ENCODE measurements around the gene CCDC141.

The CCDC141 gene

GRCh38 chr2:178800510-178800909 lies 249.4 kb downstream of the CCDC141 start:
- no peak for DNase-seq (ENCODE audit: low read depth, low spot score)
- no peak overlapping the region for H3K4me3 ChIP-seq (ENCODE audit: insufficient read length, low read depth)

GRCh38 chr2:178799305-178799704 lies 250.6 kb downstream of the CCDC141 start:
- H3K9ac ChIP-seq (ENCODE audit: insufficient read length, low read depth) = no peak overlapping the region
- H3K27me3 ChIP-seq (ENCODE audit: insufficient read depth, insufficient read length) = no peaks in the 10 kb centered on the region
- no peak for DNase-seq (ENCODE audit: low read depth, low spot score)
- H3K4me1 ChIP-seq (ENCODE audit: insufficient read depth, insufficient read length) = no peaks in the 10 kb centered on the region
- no peak for TF ChIP-seq SUZ12 (IDR thresholded peaks at IDR 0.05; ENCODE audit: extremely low read depth, insufficient read depth, insufficient read length)
- no peak for TF ChIP-seq YY1 (IDR thresholded peaks at IDR 0.05; ENCODE audit: insufficient read depth, insufficient read length)
- no peak for TF ChIP-seq ZNF274 (IDR thresholded peaks at IDR 0.05; ENCODE audit: low read depth, low read length)
- H3K4me3 ChIP-seq (ENCODE audit: insufficient read length, low read depth) = no peak overlapping the region
- H3K9me3 ChIP-seq (ENCODE audit: insufficient read depth, low read length) = no peaks in the 10 kb centered on the region
- H3K36me3 ChIP-seq (ENCODE audit: insufficient read depth, insufficient read length, low read length) = no peaks in the 10 kb centered on the region

More at GRCh38 chr2:178800510-178800909, 249.4 kb downstream of the CCDC141 start:
- H3K27me3 ChIP-seq (ENCODE audit: insufficient read depth, insufficient read length) = no peaks in the 10 kb centered on the region
- no peaks in the 10 kb centered on the region for H3K4me1 ChIP-seq (ENCODE audit: insufficient read depth, insufficient read length)
- H3K36me3 ChIP-seq (ENCODE audit: insufficient read depth, insufficient read length, low read length) = no peaks in the 10 kb centered on the region
- H3K9ac ChIP-seq (ENCODE audit: insufficient read length, low read depth) = no peak overlapping the region
- TF ChIP-seq SUZ12 (IDR thresholded peaks at IDR 0.05; ENCODE audit: extremely low read depth, insufficient read depth, insufficient read length) = no peak
- no peak for TF ChIP-seq ZNF274 (IDR thresholded peaks at IDR 0.05; ENCODE audit: low read depth, low read length)
- TF ChIP-seq YY1 (IDR thresholded peaks at IDR 0.05; ENCODE audit: insufficient read depth, insufficient read length) = no peak
- no peaks in the 10 kb centered on the region for H3K9me3 ChIP-seq (ENCODE audit: insufficient read depth, low read length)

GRCh38 chr2:178796079-178796677 lies 253.8 kb downstream of the CCDC141 start:
- no peaks in the 10 kb centered on the region for H3K27me3 ChIP-seq (ENCODE audit: insufficient read depth, insufficient read length)
- no peaks in the 10 kb centered on the region for H3K36me3 ChIP-seq (ENCODE audit: insufficient read depth, insufficient read length, low read length)
- no peak overlapping the region for H3K9ac ChIP-seq (ENCODE audit: insufficient read length, low read depth)
- H3K9me3 ChIP-seq (ENCODE audit: insufficient read depth, low read length) = no peaks in the 10 kb centered on the region
- no peak overlapping the region for H3K4me3 ChIP-seq (ENCODE audit: insufficient read length, low read depth)
- peak; percentile 6 for DNase-seq (ENCODE audit: low read depth, low spot score)
- H3K4me1 ChIP-seq (ENCODE audit: insufficient read depth, insufficient read length) = no peaks in the 10 kb centered on the region
- no peak for TF ChIP-seq ZNF274 (IDR thresholded peaks at IDR 0.05; ENCODE audit: low read depth, low read length)
- TF ChIP-seq SUZ12 (IDR thresholded peaks at IDR 0.05; ENCODE audit: extremely low read depth, insufficient read depth, insufficient read length) = no peak
- TF ChIP-seq YY1 (IDR thresholded peaks at IDR 0.05; ENCODE audit: insufficient read depth, insufficient read length) = no peak

GRCh38 chr2:178787934-178788333 lies 262.0 kb downstream of the CCDC141 start:
- H3K9ac ChIP-seq (ENCODE audit: insufficient read length, low read depth) = no peak overlapping the region
- H3K4me3 ChIP-seq (ENCODE audit: insufficient read length, low read depth) = no peak overlapping the region
- no peaks in the 10 kb centered on the region for H3K4me1 ChIP-seq (ENCODE audit: insufficient read depth, insufficient read length)
- H3K36me3 ChIP-seq (ENCODE audit: insufficient read depth, insufficient read length, low read length) = no peaks in the 10 kb centered on the region
- H3K9me3 ChIP-seq (ENCODE audit: insufficient read depth, low read length) = no peaks in the 10 kb centered on the region
- no peaks in the 10 kb centered on the region for H3K27me3 ChIP-seq (ENCODE audit: insufficient read depth, insufficient read length)
- no peak for DNase-seq (ENCODE audit: low read depth, low spot score)
- TF ChIP-seq SUZ12 (IDR thresholded peaks at IDR 0.05; ENCODE audit: extremely low read depth, insufficient read depth, insufficient read length) (no peak), ZNF274 (IDR thresholded peaks at IDR 0.05; ENCODE audit: low read depth, low read length) (no peak), YY1 (IDR thresholded peaks at IDR 0.05; ENCODE audit: insufficient read depth, insufficient read length) (no peak)

GRCh38 chr2:178787155-178787554 lies 262.8 kb downstream of the CCDC141 start:
- Histone ChIP-seq H3K9me3 (ENCODE audit: insufficient read depth, low read length) (no peaks in the 10 kb centered on the region), H3K9ac (ENCODE audit: insufficient read length, low read depth) (no peak overlapping the region), H3K27me3 (ENCODE audit: insufficient read depth, insufficient read length) (no peaks in the 10 kb centered on the region), H3K4me3 (ENCODE audit: insufficient read length, low read depth) (no peak overlapping the region), H3K4me1 (ENCODE audit: insufficient read depth, insufficient read length) (no peaks in the 10 kb centered on the region), H3K36me3 (ENCODE audit: insufficient read depth, insufficient read length, low read length) (no peaks in the 10 kb centered on the region)
- TF ChIP-seq SUZ12 (IDR thresholded peaks at IDR 0.05; ENCODE audit: extremely low read depth, insufficient read depth, insufficient read length) = no peak
- TF ChIP-seq ZNF274 (IDR thresholded peaks at IDR 0.05; ENCODE audit: low read depth, low read length) = no peak
- DNase-seq (ENCODE audit: low read depth, low spot score) = no peak

GRCh38 chr2:178783889-178784288 lies 266.0 kb downstream of the CCDC141 start:
- no peaks in the 10 kb centered on the region for H3K27me3 ChIP-seq (ENCODE audit: insufficient read depth, insufficient read length)
- TF ChIP-seq ZNF274 (IDR thresholded peaks at IDR 0.05; ENCODE audit: low read depth, low read length) (no peak), SUZ12 (IDR thresholded peaks at IDR 0.05; ENCODE audit: extremely low read depth, insufficient read depth, insufficient read length) (no peak), YY1 (IDR thresholded peaks at IDR 0.05; ENCODE audit: insufficient read depth, insufficient read length) (no peak)
- H3K9me3 ChIP-seq (ENCODE audit: insufficient read depth, low read length) = no peaks in the 10 kb centered on the region
- H3K4me3 ChIP-seq (ENCODE audit: insufficient read length, low read depth) = no peak overlapping the region
- H3K9ac ChIP-seq (ENCODE audit: insufficient read length, low read depth) = no peak overlapping the region
- no peak for DNase-seq (ENCODE audit: low read depth, low spot score)
- H3K4me1 ChIP-seq (ENCODE audit: insufficient read depth, insufficient read length) = no peaks in the 10 kb centered on the region
- H3K36me3 ChIP-seq (ENCODE audit: insufficient read depth, insufficient read length, low read length) = no peaks in the 10 kb centered on the region

GRCh38 chr2:178782236-178782635 lies 267.7 kb downstream of the CCDC141 start:
- no peaks in the 10 kb centered on the region for H3K9me3 ChIP-seq (ENCODE audit: insufficient read depth, low read length)
- no peak overlapping the region for H3K9ac ChIP-seq (ENCODE audit: insufficient read length, low read depth)
- no peaks in the 10 kb centered on the region for H3K4me1 ChIP-seq (ENCODE audit: insufficient read depth, insufficient read length)
- H3K4me3 ChIP-seq (ENCODE audit: insufficient read length, low read depth) = no peak overlapping the region
- TF ChIP-seq ZNF274 (IDR thresholded peaks at IDR 0.05; ENCODE audit: low read depth, low read length) (no peak), SUZ12 (IDR thresholded peaks at IDR 0.05; ENCODE audit: extremely low read depth, insufficient read depth, insufficient read length) (no peak), YY1 (IDR thresholded peaks at IDR 0.05; ENCODE audit: insufficient read depth, insufficient read length) (no peak)
- H3K27me3 ChIP-seq (ENCODE audit: insufficient read depth, insufficient read length) = no peaks in the 10 kb centered on the region
- no peaks in the 10 kb centered on the region for H3K36me3 ChIP-seq (ENCODE audit: insufficient read depth, insufficient read length, low read length)
- no peak for DNase-seq (ENCODE audit: low read depth, low spot score)

All from NT2/D1 (cell line).